Measurements from ENCODE around the gene MFGE8.

DNA sequence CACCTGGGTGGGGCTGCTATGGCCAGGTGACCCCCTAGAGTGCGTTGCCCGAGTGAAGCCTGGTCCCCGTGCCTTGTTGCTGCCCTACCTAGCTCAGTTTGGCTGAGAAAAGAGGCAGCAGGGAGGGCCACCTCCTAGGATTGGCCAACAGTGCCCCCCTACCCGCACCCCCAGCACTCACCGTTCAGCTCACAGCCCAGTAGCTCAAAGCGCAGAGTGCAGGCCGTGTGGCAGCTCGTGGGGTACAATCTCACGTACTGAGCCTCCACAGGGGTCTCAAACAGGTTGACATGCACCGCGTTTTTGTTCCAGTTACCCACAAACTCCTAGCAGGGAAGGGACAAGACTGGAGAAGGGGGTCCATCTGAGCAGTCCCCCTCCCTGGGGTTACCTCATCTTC, 7.6 kb downstream of the MFGE8 start:
- TF ChIP-seq, protein P1, sequence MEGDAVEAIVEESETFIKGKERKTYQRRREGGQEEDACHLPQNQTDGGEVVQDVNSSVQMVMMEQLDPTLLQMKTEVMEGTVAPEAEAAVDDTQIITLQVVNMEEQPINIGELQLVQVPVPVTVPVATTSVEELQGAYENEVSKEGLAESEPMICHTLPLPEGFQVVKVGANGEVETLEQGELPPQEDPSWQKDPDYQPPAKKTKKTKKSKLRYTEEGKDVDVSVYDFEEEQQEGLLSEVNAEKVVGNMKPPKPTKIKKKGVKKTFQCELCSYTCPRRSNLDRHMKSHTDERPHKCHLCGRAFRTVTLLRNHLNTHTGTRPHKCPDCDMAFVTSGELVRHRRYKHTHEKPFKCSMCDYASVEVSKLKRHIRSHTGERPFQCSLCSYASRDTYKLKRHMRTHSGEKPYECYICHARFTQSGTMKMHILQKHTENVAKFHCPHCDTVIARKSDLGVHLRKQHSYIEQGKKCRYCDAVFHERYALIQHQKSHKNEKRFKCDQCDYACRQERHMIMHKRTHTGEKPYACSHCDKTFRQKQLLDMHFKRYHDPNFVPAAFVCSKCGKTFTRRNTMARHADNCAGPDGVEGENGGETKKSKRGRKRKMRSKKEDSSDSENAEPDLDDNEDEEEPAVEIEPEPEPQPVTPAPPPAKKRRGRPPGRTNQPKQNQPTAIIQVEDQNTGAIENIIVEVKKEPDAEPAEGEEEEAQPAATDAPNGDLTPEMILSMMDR (IDR thresholded peaks at IDR 0.05) = no peak
- no peak for TF ChIP-seq POLR2A (IDR thresholded peaks at IDR 0.05)

All from uterus (tissue), 2 donors.